ENCODE results near the gene PDCD11.

The PDCD11 gene

DNA sequence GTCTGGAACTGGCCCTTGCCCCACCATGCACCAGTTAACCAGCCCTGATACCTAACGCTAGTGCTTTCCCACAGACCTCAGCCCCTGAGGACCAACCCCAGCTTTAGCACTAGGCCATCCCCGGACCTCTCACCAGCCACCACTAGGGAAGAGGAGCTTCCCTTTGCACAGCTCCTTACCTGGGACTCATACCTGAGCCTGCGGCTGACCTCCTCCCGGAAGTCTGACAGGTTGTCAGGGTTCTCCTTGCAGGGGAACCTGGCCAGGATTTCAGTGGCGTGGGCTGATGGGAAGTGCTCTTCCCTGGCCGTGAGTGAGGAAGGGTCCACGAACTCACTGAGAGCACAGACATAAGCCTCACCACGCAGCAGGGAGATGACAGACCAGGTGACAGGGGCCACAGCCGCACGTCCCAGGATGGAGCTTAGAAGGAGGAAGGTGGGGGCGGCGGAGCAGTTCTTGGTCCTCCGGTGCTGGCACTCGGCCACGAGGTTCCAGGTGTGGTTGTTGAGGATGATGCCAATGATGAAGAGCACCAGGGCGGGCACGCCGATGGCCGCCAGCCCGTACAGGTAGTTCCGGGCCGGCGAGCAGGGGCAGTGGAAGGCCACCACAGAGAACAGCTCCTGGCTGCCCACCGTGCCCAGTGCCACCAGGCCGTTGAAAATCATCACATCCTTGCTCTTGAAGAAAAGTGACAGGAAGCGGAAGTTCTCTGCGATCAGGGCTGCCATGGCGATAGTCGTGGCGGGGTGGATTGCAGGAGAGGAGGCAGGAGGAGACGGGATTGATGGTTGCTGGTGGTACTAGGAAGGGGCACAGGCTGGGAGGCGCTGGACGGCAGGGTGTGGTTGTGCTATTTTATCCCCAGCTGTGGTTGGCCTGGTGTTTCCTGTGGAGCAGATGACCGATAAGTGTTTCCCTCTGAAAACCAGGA is 53.0 kb downstream of the PDCD11 start:
- no peak for DNase-seq (ENCODE audit: low read depth in 2 of 2, low spot score in 1 of 2)

DNA sequence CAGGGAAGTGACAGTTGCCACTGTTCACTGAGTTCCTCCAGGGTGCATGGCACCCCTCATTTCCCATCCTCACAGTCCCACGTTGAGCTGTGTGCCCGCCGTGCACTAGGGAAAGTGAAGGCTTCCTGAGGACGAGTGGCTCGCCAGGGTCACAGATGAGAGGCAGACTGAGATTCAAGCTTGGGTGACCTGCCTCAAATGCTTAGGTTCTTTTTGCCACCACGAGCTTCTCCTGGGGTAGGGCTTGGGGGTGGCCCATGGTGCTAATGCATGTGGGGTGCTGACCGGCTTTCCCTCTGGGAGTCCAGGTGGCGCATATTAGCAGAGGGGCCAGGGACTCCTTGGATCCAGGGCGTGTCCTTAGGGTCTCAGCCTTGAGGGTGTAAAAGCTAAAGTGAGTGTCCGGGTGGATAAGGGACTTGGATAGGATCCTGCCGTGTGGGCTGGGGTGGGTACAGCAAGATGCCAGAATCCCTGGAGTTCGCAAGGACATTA is 53.8 kb downstream of the PDCD11 start:
- DNase-seq (ENCODE audit: low read depth in 2 of 2, low spot score in 1 of 2): no peak

DNA sequence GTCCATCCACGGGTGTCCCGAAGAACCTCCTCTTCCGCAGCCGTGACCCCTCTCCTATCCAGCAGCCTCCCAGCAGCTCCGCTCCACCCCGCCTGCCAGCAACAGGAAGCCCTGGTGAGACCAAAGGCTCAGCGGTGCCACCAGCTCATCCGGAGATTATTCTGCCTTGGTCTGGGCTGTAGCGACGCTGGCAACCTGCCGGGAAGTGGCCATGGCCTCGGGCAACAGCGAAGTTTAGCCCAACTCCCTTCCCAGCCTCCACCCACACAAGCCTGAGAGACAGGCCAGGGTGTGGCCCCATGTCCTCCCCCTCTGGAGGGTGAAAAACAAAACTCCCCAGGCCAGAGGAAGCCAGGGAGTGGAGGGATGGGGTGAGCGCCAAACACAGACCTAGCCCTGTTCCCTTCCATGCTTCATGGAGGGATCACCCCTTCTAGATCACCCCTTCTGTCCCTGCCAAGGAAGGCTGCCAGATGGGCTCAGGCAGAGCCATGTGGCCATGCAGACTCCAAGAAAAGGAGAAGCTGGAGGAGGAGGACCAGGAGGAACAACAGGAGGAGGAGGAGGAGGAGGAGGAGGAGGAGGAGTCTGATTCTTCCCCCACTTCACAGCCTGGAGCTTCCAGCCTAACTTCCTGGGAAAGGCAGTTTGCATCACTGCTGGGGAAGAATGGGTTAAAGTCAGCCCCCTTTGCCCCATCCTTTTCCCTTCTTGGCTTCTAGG is 54.8 kb downstream of the PDCD11 start:
- no peak for DNase-seq (ENCODE audit: low read depth in 2 of 2, low spot score in 1 of 2)

DNA sequence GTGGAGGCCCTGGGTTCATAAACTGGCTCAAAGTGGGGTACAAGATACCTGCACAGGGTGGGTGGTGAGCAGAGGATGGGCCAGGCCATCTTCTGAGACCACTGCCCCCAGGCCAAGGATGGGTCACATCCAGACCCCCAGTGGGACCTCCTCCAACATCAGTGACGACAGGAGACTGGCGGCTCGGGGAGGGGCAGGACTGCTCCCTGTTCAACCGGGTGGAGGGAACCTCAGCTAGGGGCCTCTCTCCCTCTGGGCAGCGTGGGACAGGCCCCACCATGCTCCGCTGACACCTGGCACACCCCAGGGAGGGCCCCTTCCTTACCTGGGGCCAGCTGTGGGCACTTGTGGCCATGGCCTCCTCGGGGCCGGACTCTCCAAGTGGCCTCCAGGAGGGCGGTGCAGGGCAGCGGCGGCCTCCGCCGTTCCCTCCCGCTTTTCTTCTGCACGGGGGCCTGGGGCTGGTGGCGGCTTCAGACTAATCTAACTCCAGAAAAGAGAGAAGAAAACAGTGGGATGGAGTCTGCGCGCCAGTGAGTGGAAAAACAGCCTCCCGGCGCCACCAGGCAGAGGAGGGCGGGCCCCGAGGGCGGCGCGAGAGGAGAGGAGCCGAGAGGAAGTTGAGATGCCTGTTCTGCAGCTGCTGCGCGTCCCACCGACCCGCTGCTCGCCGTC is 55.5 kb downstream of the PDCD11 start, which contains the start of gene CALHM2:
Gene CALHM2, minus strand, starts transcription at position 540 of the 675 bp plus-strand sequence. CDS start 2,429 bp downstream, outside the sequence.
- DNase-seq (ENCODE audit: low read depth in 2 of 2, low spot score in 1 of 2): peak; percentile 15 to 20

DNA sequence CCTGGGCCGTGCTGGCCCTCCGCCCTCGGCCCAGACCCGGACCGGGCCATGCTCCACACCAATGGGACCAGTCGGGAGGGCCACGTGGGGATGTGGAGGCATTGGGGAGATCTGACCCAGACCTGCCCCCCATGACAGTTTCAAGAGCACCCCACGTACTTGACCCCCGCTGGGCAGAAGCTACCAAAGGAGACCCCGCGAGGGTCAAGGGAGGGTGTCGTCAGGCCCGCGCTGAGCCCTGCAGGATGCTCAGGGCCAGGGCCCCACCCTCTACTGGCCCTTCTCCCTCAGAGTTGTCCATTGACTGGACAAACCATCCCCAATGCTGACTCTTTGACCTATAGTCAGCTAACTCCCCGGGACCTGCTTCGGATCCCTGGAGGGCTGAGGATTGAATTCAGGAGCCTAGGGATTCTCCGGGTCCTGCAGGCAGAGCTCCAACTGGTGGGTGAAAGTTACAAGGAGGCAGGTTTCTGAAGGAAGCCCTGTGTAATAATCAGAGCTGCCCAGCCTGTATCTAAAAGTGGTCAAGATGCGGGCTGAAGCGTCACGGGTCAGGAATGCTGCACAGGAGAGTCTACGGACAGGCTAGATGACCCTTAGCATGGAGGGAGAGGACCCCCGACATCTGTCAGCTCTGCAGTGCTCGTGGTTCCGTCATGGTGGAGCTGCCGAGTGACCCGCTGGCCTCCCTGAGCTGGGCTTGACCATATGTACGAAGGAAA is 56.2 kb downstream of the PDCD11 start:
- DNase-seq (ENCODE audit: low read depth in 2 of 2, low spot score in 1 of 2): no peak

DNA sequence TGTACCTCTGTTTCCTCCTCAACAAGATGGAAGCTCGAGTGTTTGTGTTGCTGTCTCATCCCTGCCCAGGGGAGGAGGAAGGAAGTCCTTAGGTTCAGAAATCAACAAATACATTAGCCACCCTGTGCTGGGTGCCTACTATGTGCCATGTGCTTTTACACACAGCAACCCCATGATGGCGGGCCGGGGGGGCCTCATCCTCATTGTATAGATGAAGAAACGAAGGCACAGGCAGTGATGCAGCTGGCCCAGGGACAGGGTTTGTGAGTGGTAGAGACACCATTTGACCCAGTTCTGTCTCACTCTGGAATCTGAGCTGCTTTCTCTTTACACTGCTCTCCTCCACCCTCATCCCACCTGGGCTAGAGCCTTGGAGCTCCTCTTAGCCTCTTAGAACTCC is 57.6 kb downstream of the PDCD11 start:
- DNase-seq (ENCODE audit: low read depth in 2 of 2, low spot score in 1 of 2): no peak

DNA sequence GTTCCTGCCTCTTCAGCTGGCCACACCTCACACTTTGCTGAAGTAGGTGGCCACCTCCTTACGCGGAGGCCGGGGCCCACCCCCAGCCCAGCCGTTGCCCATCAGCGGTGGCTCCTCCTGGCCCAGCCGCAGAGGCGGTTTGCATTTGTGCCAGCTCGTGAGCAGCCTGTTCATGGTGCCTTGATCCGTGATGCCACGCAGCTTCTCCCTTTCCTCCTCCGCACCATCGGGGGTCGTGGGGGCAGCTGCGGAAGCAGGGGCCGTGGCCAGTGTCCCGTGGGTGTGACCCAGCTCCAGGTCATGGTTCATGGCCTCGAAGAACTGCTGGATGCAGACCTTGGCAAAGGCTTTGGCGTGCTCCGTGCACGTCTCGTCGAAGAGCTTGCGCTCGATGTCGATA is 58.8 kb downstream of the PDCD11 start:
- DNase-seq (ENCODE audit: low read depth in 2 of 2, low spot score in 1 of 2): no peak

DNA sequence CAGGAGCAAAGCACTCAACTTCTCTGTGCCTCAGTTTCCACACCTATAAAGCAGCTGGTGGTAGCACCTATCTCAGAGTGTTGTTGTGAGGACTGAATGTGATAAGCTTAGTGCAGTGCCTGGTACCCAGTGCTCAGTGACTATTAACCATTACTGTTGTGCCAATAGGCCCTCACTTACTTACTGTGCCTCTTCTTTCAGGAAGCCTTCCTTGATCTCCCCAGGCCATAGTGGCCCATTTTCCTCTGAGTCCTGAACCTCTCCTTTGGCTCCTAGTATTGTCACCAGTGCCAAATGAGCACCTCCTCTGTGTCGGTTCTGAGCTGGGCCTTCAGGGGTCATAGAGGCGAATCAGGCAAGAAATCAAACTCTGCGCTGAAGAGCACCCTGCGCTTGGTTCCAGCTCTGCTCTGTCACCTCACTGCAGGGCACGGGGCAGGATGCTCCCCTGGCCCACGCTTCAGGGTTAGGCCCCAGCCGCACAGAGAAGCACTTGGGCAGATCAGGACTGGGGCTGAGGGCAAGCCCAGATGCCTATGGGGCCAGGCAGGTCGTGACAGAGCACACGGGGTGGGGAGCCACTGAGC is 59.7 kb downstream of the PDCD11 start:
- DNase-seq (ENCODE audit: low read depth in 2 of 2, low spot score in 1 of 2): no peak

DNA sequence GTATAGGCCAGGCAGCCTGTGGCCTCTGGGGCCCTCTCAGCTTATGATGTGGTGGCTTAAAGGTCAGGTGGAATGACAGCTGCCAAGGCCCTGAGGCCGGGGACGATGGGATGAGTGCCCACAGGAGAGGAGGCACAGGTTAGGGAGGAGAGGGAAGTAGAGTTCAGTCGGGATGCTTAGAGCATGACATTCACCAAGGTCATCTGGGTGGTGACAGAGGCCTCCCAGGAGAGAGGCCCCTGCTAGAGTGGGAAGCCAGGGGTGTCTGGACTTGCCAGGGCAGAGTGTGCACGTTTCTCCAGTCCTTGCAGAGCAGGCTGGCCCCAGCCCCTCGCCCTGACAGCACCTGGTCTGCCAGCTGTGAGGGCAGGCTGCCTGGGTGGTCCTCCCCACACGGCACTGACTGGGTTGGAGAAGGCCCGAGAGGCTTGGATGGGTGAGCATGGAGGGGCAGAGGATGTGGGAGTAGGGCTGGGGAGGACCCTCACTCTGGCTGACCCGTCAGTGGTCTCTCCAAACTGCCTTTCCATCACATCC is 60.8 kb downstream of the PDCD11 start:
- DNase-seq (ENCODE audit: low read depth in 2 of 2, low spot score in 1 of 2): no peak

DNA sequence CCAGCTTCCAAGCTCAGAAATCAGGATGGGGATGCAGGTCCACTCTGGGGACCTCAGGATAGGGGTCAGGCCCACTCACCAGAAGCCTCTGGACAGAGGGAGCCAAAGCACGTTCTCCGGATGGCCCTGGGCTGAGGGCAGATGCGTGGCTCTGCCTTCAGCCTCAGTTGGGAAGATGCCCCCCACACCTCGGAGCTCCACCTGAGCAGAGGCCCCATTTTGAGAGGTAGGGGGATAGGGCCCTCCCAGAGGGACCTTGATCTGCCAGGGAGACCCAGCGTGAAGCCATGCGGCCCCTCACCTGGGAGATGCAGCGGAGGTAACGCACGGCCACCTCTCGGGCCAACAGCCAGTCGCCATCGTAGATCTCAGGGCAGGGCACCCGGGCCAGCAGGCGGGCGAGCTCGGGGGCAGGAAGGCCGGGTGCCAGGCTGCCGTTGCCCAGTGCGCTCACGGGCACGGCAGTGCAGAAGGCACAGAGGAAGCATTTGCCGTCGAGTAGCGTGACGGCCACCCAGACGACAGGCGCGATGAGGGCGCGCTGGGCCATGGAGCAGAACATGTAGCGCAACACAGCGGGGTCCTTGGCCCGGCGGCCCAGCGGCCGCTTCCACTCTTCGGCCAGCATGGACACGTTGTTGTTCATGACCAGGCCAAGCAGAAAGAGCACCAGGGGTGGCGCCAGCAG is 61.6 kb downstream of the PDCD11 start:
- DNase-seq (ENCODE audit: low read depth in 2 of 2, low spot score in 1 of 2): no peak

DNA sequence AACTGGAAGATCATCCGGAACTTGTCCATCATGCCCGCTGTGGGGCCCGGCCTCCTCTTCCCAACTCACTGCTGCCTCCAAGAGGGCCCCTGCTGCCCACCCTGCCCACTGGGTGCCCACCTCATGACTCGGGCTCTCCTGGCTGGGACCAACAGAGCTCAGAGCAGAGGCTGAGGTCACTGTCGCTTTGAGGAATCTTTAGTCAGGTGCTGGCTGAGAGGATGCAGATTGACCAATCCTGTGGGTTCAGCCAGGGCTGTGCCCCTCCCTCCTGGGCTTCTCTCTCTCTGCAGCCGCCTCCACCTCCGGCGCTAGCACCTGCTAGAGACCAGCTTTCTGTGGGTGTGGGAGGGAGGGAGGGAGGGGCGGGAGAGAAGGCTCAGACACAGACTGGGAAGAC is 62.3 kb downstream of the PDCD11 start, which contains the start of gene CALHM1:
Gene CALHM1, minus strand, starts transcription at position 181 of the 400 bp plus-strand sequence. Its CDS starts 149 bp downstream, at position 32.
- no peak for DNase-seq (ENCODE audit: low read depth in 2 of 2, low spot score in 1 of 2)

DNA sequence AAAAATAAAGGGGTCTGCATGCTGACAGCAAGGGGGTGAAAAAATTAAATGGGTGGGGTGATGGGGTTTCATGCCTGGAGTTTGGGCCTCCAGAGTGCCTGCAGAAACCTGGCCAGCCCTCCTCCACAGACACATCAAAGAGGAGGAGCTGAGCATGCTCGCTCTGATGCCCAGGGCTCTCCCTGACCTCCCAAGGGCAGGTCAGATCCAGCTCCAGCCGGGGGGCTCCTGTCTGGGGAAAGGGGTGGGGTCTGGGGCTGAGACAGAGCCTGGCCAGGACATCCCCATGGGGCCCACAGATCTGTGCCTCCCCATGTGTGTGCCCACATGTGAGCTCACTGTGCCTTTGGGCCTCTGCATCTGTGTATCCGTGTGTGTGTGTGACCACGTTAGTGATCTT is 63.2 kb downstream of the PDCD11 start:
- DNase-seq (ENCODE audit: low read depth in 2 of 2, low spot score in 1 of 2): no peak

DNA sequence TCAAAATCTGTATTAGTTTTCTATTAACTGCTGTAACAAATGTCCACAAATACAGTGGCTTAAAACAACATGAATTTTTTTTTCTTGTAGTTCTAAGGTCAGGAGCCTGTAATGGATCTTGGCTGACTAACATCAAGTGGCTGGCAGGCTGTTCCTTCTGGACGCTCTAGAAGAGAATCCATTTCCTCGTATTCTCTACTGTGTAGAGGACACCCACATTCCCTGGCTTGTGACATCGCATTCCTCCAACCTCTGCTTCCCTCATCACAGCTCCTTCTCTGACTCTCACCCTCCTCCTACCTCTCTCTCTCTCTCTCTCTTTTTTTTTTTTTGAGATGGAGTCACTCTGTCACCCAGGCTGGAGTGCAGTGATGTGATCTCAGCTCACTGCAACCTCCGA is 67.1 kb downstream of the PDCD11 start:
- no peak for DNase-seq (ENCODE audit: low read depth in 2 of 2, low spot score in 1 of 2)

DNA sequence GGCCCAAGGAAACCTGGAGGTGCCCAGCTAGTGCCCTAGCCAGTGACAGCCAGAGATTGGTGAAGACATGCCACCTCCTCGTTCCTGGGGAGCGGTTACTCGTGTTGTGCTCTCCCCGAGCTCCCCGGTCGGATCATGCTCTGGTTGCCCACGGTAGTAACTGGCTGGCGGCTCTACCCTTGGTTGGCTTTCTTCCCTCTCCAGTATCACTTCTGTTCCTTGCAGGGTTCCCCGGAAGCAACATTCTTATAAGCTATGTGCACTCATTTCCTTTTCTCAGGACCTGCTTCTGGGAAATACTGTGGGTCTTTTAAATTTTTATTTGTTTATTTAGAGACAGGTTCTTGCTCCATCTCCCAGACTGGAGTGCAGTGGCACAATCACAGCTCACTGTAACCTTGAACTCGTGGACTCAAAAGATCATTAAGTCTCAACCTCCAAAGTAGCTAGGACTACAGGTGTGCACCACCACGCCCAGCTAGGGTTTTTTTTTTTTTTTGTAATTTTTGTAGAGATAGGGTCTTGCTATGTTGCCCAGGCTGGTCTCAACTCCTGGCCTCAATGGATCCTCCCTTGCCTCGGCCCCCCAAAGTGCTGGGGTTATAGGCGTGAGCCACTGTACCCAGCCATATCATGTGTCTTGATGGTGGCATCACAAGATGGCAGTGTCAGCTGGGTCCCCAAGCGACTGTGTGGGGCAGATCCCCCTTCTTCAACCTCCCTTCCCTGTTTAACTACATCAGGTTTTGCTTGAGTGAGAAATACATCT is 69.2 kb downstream of the PDCD11 start:
- DNase-seq (ENCODE audit: low read depth in 2 of 2, low spot score in 1 of 2): no peak

DNA sequence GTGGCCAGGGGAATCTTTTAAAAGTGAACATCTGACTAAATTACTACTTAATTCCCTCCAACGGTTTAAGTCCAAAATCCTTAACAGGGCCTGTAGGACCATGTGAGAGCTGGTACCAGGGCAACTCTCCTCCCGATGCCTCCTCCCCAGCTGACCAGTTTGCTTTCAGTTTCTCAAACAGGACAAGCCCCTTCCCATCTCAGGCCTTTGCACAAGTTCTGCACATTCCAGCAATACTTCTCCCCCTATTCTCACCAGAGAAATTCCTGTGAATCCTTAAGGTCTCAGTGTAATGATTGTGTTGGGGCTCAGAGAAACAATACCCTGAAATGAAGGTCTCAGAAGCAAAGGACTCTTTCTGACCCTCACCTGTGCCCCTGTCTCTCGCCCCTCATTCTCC is 70.3 kb downstream of the PDCD11 start:
- no peak for DNase-seq (ENCODE audit: low read depth in 2 of 2, low spot score in 1 of 2)

DNA sequence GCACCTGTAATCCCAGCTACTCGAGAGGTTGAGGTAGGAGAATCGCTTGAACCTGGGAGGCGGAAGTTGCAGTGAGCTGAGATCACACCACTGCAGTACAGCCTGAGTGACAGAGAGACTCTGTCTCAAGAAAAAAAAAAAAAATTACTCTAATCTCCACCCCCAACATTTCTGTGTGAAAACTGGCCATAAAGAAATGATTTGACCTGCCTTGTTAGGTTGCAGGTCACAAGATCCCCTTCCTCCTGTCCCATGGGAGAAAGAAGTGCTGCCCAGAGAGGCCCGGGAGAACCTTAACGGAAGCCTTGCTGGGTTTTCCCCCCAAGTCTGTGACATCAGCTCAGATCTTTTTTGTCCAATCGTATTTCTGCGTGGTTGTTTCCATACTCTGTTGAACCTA is 71.0 kb downstream of the PDCD11 start:
- DNase-seq (ENCODE audit: low read depth in 2 of 2, low spot score in 1 of 2): no peak

DNA sequence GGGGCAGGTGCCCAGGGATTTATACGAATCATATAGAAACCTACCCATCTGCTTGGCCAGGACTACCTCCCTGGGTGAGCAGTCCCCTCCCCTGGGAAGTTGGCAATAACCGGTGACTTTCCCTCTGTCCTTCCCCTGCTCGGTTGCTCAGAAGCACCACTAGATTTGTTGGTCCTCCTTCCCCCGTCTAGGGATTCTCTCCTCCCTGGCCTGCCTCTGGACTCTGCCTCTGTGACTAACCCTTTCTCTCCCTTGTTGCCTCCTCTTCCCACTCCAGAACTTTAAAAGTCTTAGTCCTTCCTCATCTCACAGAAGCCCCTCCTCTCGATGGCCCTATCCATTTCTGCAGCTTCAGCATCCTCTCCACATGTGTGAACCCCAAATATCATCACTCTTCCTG is 72.8 kb downstream of the PDCD11 start:
- no peak for DNase-seq (ENCODE audit: low read depth in 2 of 2, low spot score in 1 of 2)

DNA sequence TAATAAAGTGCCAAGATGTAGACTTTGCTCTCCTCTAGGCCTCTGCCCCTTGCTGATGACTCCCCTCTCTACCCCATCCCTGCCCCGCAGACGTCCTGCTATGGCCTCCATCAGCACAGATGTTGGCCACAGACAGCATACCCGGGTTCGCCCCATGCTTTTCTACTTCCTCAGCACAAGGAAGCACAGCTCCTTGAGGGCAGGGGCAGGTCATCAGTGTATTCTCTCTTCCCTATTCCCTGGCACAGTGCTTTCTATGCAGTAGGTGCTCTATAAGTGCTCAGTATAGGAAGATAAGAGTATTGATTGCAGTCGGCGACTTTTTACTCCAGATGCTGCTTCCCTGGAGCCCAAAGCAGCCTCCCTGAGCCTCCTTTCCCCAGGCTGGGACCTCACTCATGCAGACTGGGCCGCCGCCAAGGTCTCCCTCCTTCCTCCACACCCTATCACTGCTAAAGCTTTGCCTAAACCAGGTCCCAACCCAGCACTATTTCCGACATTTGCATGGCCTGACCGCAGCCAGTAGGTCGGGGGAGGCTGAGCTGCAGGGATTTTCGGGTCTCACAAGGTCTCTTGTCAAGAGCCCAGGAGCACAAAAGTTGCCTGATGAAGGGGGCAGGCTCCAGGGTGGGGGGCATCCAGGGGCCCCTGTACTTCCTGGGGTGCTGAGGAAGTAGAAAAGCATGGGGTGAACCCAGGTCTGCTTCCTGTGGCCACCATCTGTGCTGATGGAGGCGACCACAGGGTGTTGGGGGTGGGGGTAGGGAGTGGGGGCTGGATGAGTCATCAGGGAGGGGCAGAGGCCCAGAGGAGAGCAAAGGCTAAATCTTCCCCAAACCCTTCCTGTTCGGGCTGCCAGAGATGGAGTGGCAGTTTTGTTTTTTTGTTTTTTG is 74.6 kb downstream of the PDCD11 start:
- DNase-seq (ENCODE audit: low read depth in 2 of 2, low spot score in 1 of 2): peak; percentile 38 to 63
